Measurements from ENCODE around the gene TANGO2. TPM values are rescaled to one million over a fixed set of nuclear protein-coding genes. Genes with fewer than 3 reads are reported as not detected.

The TANGO2 gene
- total and polyA plus RNA-seq, 2 of the 8 experiments (the other 6 are each of a cell fraction or from before 2014, with no cell fraction given) = 10.1 to 18.4 TPM

DNA sequence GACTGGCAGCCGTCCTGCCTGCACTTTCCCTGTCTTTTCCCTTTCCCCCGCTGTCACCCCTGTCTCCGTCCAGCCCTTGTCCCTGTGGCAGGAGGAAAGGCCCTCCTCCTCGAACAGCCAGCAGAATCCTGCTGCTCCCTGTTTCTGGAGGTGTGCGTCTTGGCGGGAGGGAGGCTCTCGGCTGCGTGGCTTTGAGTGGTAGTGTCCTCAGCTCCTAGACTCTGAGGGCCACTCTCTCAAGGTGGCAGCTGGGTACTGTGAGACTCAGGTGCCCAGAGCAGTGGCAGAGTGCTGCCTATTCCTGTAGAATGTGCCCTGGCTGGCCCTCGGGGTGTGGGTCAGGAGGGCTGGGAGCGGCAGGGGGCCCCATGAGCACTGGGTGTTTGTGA is 85.9 kb downstream of the TANGO2 start (continued):
- TF ChIP-seq JUND (IDR thresholded peaks at IDR 0.05; ENCODE audit: low read length) (no peak), SIN3A (conservative IDR thresholded peaks at IDR 0.05 in 1 of 2, IDR thresholded peaks at IDR 0.05 in 1 of 2; ENCODE audit: low read depth in 1 of 2, low read length in 2 of 2) (no peak), YY1 (IDR thresholded peaks at IDR 0.05; ENCODE audit: low read depth, low read length) (no peak), RFX5 (IDR thresholded peaks at IDR 0.05; ENCODE audit: borderline replicate concordance, low read depth, low read length) (no peak), TCF12 (IDR thresholded peaks at IDR 0.05; ENCODE audit: low read depth, low read length) (no peak), KDM5A (IDR thresholded peaks at IDR 0.05; ENCODE audit: low read length) (no peak)

Measured in H1 (cell line).